Neural progenitor cell (in vitro differentiated cells): ENCODE results near the gene NFKB1.

Experiments
- CTCF ChIP-seq: fragments of 200-600 bp; sonication (generic); IDR thresholded peaks from 2 replicates; pipeline ENCODE4 v1.5.1; 2017; ENCODE audit warnings: antibody characterized with exemption, mild to moderate bottlenecking
- EZH2 ChIP-seq: fragments of 200-600 bp; sonication (generic); IDR thresholded peaks from 2 replicates; pipeline ENCODE4 v1.6.1; 2017; ENCODE audit warnings: antibody characterized with exemption, mild to moderate bottlenecking, moderate library complexity
- EZH2phosphoT487 ChIP-seq: fragments of 200-600 bp; sonication (generic); IDR thresholded peaks from 2 replicates; pipeline ENCODE4 v1.6.1; 2017; ENCODE audit warnings: antibody characterized with exemption

GRCh38 chr4:102612210-102612609 is 111.1 kb downstream of the NFKB1 start:
- TF ChIP-seq CTCF: no peak
- TF ChIP-seq EZH2: no peak
- no peak for TF ChIP-seq EZH2phosphoT487
